Smooth muscle cell (in vitro differentiated cells): ENCODE results near the gene PARP15. TPM values are rescaled to one million over a fixed set of nuclear protein-coding genes. Genes with fewer than 3 reads are reported as not detected.
"Not testable (repeated sequence)": the region's sequence is repeated elsewhere in the genome, so short reads cannot be mapped to it uniquely, and the experiment has no call there.

ENCODE experiments used
- DNase-seq: peaks from one replicate; lab custom pipeline; 2025; ENCODE audit not compliant: unreplicated experiment; lab: John Stamatoyannopoulos, UW
- H2AFZ ChIP-seq: fragments of 200-600 bp; sonication (generic); 2 replicates; pipeline ENCODE4 v1.6.0; 2016; ENCODE audit warnings: antibody characterized with exemption, low read depth, mild to moderate bottlenecking
- H3F3A ChIP-seq: fragments of 200-600 bp; sonication (generic); 2 replicates; pipeline ENCODE4 v1.6.0; 2017; ENCODE audit warnings: antibody characterized with exemption, low read depth
- H3K27ac ChIP-seq: fragments of 200-600 bp; sonication (generic); 2 replicates; pipeline ENCODE4 v1.5.1; 2016; ENCODE audit warnings: low read depth, mild to moderate bottlenecking
- H3K27me3 ChIP-seq: fragments of 200-600 bp; sonication (generic); 2 replicates; pipeline ENCODE4 v1.6.1; 2016; ENCODE audit warnings: low read depth, mild to moderate bottlenecking
- H3K36me3 ChIP-seq: fragments of 200-600 bp; sonication (generic); 2 replicates; pipeline ENCODE4 v1.5.1; 2016; ENCODE audit warnings: low read depth
- H3K4me1 ChIP-seq: fragments of 200-600 bp; sonication (generic); 2 replicates; pipeline ENCODE4 v1.5.1; 2016; ENCODE audit warnings: low read depth
- H3K4me2 ChIP-seq: fragments of 200-600 bp; sonication (generic); 2 replicates; pipeline ENCODE4 v1.6.0; 2016; ENCODE audit warnings: mild to moderate bottlenecking
- H3K4me3 ChIP-seq: fragments of 200-600 bp; sonication (generic); 2 replicates; pipeline ENCODE4 v1.5.1; 2016; ENCODE audit warnings: mild to moderate bottlenecking
- H3K79me2 ChIP-seq: fragments of 200-600 bp; sonication (generic); 2 replicates; pipeline ENCODE4 v1.6.0; 2016; ENCODE audit warnings: low read depth, mild to moderate bottlenecking
- H3K9ac ChIP-seq: fragments of 200-600 bp; sonication (generic); 2 replicates; pipeline ENCODE4 v1.6.0; 2016; ENCODE audit warnings: low read depth
- H3K9me3 ChIP-seq: fragments of 200-600 bp; sonication (generic); replicated peaks from 2 replicates; pipeline ENCODE4 v1.5.1; 2016; ENCODE audit warnings: low read depth
- H4K20me1 ChIP-seq: fragments of 200-600 bp; sonication (generic); 2 replicates; pipeline ENCODE4 v1.6.0; 2016; ENCODE audit warnings: low read depth
- WGBS: methylation state at CpG from one replicate; pipeline ENCODE4 v1.1.7; 2016; ENCODE audit warnings: low lambda C conversion rate; 5-methylcytosine and 5-hydroxymethylcytosine counted together
- polyA plus RNA-seq: library from polyadenylated mRNA; unstranded; fragments of >200 nt; fragmentation: Nextera tagmentation; extraction: Ambion mirVana; gene quantifications from 2 replicates; pipeline ENCODE4 v1.2.1, GENCODE V29; 2016
- total RNA-seq: library from RNA; depleted of rRNA; stranded (reverse); fragments of >200 nt; gene quantifications from 2 replicates; pipeline ENCODE4 v1.2.3, GENCODE V29; 2014
- TF ChIP-seq, protein P1 (sequence below): fragments of 200-600 bp; sonication (generic); IDR thresholded peaks from 2 replicates; pipeline ENCODE4 v1.5.1; 2017; ENCODE audit warnings: borderline replicate concordance, mild to moderate bottlenecking, antibody characterized with exemption; ENCODE audit not compliant: insufficient read depth, poor library complexity, severe bottlenecking

Gene PARP15
- total and polyA plus RNA-seq, 2 experiments from 2014 or later: 0.40 TPM; not detected in 1

DNA sequence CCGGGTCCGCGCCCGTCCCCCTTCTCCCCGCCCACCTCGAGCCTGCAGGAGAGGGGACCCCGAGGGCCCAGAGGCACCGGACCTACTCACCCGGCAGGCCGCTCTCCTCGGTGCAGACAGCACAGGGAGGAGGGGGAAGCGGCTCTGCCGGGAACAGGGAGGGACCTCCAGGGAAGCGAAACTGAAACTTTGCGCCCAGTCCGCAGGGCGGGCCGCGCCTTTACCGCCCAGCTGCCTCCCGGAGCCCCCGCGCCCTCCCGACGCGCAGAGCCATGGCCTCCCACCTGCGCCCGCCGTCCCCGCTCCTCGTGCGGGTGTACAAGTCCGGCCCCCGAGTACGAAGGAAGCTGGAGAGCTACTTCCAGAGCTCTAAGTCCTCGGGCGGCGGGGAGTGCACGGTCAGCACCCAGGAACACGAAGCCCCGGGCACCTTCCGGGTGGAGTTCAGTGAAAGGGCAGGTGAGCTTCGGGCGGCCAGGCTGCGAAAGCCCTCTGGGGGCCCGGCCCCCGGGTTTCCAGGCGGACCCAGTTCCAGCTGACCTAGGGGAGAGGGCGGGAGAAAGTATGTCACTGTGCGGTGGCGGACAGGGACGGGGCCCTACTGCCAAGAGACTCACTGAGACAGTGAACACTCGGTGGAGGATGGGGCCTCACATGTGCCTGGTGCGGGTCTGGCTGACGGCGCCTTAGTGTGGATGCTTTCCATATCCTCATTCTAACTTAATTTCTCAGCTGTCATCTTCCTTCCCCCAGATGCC lies 13.1 kb upstream of the PARP15 start, which contains the start of the genes DTX3L and PARP9:
Gene DTX3L (plus strand): TSS at position 184 of the 758 bp plus-strand sequence. CDS start 89 bp downstream, at position 273.
Gene PARP9 (minus strand): TSS at position 146 of the 758 bp plus-strand sequence. CDS start 4,680 bp downstream, outside the sequence.
- Histone ChIP-seq H3K4me1 (peaks cover 5% of the 10 kb centered on the region), H3K4me2 (peak within 1 kb of the TSS; percentile 84), H3K27ac (peak within 1 kb of the TSS; percentile 33), H3K9ac (peak within 1 kb of the TSS; percentile 78), H3K79me2 (no peaks in the 10 kb centered on the region), H3K27me3 (no peaks in the 10 kb centered on the region), H3F3A (no peaks in the 10 kb centered on the region), H3K9me3 (no peaks in the 10 kb centered on the region), H2AFZ (peak within 1 kb of the TSS; percentile 86), H4K20me1 (no peaks in the 10 kb centered on the region), H3K36me3 (no peaks in the 10 kb centered on the region), H3K4me3 (peak within 1 kb of the TSS; percentile 73)
- 2% methylated on average over 50 of the region's 56 CpGs for WGBS
- TF ChIP-seq, protein P1, sequence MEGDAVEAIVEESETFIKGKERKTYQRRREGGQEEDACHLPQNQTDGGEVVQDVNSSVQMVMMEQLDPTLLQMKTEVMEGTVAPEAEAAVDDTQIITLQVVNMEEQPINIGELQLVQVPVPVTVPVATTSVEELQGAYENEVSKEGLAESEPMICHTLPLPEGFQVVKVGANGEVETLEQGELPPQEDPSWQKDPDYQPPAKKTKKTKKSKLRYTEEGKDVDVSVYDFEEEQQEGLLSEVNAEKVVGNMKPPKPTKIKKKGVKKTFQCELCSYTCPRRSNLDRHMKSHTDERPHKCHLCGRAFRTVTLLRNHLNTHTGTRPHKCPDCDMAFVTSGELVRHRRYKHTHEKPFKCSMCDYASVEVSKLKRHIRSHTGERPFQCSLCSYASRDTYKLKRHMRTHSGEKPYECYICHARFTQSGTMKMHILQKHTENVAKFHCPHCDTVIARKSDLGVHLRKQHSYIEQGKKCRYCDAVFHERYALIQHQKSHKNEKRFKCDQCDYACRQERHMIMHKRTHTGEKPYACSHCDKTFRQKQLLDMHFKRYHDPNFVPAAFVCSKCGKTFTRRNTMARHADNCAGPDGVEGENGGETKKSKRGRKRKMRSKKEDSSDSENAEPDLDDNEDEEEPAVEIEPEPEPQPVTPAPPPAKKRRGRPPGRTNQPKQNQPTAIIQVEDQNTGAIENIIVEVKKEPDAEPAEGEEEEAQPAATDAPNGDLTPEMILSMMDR: no peak
- DNase-seq: peak; percentile 68

DNA sequence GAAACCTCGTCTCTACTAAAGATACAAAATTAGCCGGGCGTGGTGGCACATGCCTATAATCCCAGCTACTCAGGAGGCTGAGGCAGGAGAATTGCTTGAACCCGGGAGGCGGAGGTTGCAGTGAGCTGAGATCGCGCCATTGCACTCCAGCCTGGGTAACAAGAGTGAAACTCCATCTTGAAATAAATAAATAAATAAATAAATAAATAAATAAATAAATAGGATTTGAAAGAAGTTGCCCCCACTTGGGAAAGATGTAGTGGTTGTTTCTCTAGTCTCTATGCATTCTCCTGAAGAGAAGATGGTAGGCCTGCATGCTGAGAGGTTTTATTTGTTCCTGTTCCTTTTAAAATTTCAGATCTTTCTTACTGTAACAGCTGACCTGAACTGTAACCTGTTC lies 9.3 kb upstream of the PARP15 start:
- H3K4me3 ChIP-seq, H3K27ac ChIP-seq, H3K4me1 ChIP-seq, H3K9me3 ChIP-seq, H3K9ac ChIP-seq, H4K20me1 ChIP-seq, H3K36me3 ChIP-seq, DNase-seq, H2AFZ ChIP-seq, H3F3A ChIP-seq, H3K79me2 ChIP-seq, H3K27me3 ChIP-seq, H3K4me2 ChIP-seq: not testable (repeated sequence)
- 98% methylated on average over 7 of the region's 7 CpGs for WGBS

DNA sequence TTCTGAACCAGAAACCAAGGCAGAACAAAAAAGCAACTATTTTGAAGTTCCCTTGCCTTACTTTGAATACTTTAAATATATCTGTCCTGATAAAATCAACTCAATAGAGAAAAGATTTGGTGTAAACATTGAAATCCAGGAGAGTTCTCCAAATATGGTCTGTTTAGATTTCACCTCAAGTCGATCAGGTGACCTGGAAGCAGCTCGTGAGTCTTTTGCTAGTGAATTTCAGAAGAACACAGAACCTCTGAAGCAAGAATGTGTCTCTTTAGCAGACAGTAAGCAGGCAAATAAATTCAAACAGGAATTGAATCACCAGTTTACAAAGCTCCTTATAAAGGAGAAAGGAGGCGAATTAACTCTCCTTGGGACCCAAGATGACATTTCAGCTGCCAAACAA lies 8.7 kb upstream of the PARP15 start:
- Histone ChIP-seq H2AFZ (no peak overlapping the region), H3K9me3 (no peaks in the 10 kb centered on the region), H3K4me2 (no peak overlapping the region), H3F3A (no peaks in the 10 kb centered on the region), H3K27ac (no peak overlapping the region), H3K4me3 (no peak overlapping the region), H3K4me1 (peaks cover 2% of the 10 kb centered on the region), H3K9ac (no peak overlapping the region), H3K36me3 (no peaks in the 10 kb centered on the region), H3K27me3 (no peaks in the 10 kb centered on the region), H4K20me1 (no peaks in the 10 kb centered on the region), H3K79me2 (no peaks in the 10 kb centered on the region)
- DNase-seq: no peak
- TF ChIP-seq, protein P1: no peak
- WGBS: 76% methylated on average over 3 of the region's 3 CpGs

DNA sequence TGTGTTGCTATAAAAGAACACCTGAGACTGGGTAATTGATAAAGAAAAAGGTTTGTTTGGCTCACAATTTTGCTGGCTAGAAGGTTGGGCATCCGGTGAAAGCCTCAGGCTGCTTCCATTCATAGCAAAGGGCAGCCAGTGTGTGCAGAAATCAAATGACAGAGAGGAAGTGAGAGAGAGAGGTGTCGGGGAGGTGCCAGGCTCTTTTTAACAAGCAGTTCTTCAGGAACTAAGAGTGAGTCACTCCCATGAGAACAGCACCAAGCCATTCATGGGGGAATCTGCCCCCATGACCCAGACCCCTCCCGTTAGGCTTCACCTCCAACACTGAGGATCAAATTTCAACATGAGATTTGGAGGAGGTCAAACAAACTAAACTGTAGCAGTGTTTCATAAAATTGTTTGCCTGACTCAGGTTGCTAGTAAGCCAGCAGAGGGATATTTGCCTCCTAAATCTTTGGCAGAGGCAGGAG lies 4.5 kb upstream of the PARP15 start:
- TF ChIP-seq, protein P1: no peak
- 43% methylated on average over 3 of the region's 3 CpGs for WGBS
- H4K20me1 ChIP-seq: no peaks in the 10 kb centered on the region
- no peak for DNase-seq
- peaks cover 20% of the 10 kb centered on the region for H3K27me3 ChIP-seq
- no peaks in the 10 kb centered on the region for H3K79me2 ChIP-seq
- no peak overlapping the region for H3K4me3 ChIP-seq
- H3K4me2 ChIP-seq: no peak overlapping the region
- no peaks in the 10 kb centered on the region for H3K4me1 ChIP-seq
- H3K9ac ChIP-seq: no peak overlapping the region
- H3F3A ChIP-seq: no peaks in the 10 kb centered on the region
- no peak overlapping the region for H2AFZ ChIP-seq
- H3K36me3 ChIP-seq: no peaks in the 10 kb centered on the region
- H3K27ac ChIP-seq: no peak overlapping the region
- H3K9me3 ChIP-seq: no peaks in the 10 kb centered on the region
